Uterus (tissue), 4 donors: Measurements from ENCODE around the gene OR10C1. TPM values are rescaled to one million over a fixed set of nuclear protein-coding genes. Genes with fewer than 3 reads are reported as not detected.

ENCODE experiments used
- DNase-seq, 2 donors: peaks; one replicate each; pipeline ENCODE4 v3.0.0-alpha.2; 2019 to 2020
- H3K27ac ChIP-seq, 2 donors: fragments of 200-600 bp; sonication (generic); 1 replicate in 1 of 2; 2 replicates in 1 of 2; pipeline ENCODE4 v1.5.1; 2016 to 2018
- H3K27me3 ChIP-seq, 2 donors: fragments of 200-600 bp; sonication (generic); one replicate each; pipeline ENCODE4 v1.5.1; 2018 to 2019; ENCODE audit warnings: control low read depth in 1 of 2
- H3K36me3 ChIP-seq, 2 donors: fragments of 200-600 bp; sonication (generic); one replicate each; pipeline ENCODE4 v1.5.1; 2019; ENCODE audit warnings: control low read depth in 1 of 2
- H3K4me1 ChIP-seq, 2 donors: fragments of 200-600 bp; sonication (generic); one replicate each; pipeline ENCODE4 v1.5.1; 2018 to 2019; ENCODE audit warnings: control low read depth in 1 of 2
- H3K4me3 ChIP-seq, 2 donors: fragments of 200-600 bp; sonication (generic); 1 replicate in 1 of 2; 2 replicates in 1 of 2; pipeline ENCODE4 v1.5.1; 2018 to 2019; ENCODE audit warnings: mild to moderate bottlenecking in 1 of 2
- H3K9me3 ChIP-seq, 2 donors: fragments of 200-600 bp; sonication (generic); one replicate each; pipeline ENCODE4 v1.5.1; 2019; ENCODE audit warnings: control low read depth in 1 of 2
- POLR2A ChIP-seq, 2 donors: fragments of 450-650 bp; IDR thresholded peaks; one replicate each; pipeline ENCODE4 v1.6.1; 2016; ENCODE audit warnings: antibody characterized with exemption in 2 of 2, mild to moderate bottlenecking in 1 of 2, moderate library complexity in 1 of 2
- intact Hi-C: fragments of 100-400 bp; cut with DNase I; formaldehyde crosslinking; loops from one replicate; pipeline ENCODE4 v1.15.1; 2023; ENCODE audit warnings: low total_unique reads
- total RNA-seq, 4 donors: library from RNA; depleted of rRNA in 3 of 4; stranded (reverse); fragments of >200 nt in 3 of 4; gene quantifications; one replicate each; pipeline versions ENCODE4 v1.1.0 to v1.2.4, GENCODE V29; 2014 to 2023
- TF ChIP-seq, protein P1 (sequence below), 4 experiments: fragments of 200-600 bp in 2 of 4; fragments of 450-650 bp in 2 of 4; sonication (generic) in 2 of 4; IDR thresholded peaks; one replicate each; pipeline ENCODE4 v1.5.1; 2016 to 2019; ENCODE audit warnings: antibody characterized with exemption in 4 of 4, mild to moderate bottlenecking in 2 of 4, moderate library complexity in 1 of 4
- donor health status: DM: yes; HTN: yes; CAD: no.

Gene OR10C1
- total RNA-seq, 4 donors from 2014 or later, result not detected

DNA sequence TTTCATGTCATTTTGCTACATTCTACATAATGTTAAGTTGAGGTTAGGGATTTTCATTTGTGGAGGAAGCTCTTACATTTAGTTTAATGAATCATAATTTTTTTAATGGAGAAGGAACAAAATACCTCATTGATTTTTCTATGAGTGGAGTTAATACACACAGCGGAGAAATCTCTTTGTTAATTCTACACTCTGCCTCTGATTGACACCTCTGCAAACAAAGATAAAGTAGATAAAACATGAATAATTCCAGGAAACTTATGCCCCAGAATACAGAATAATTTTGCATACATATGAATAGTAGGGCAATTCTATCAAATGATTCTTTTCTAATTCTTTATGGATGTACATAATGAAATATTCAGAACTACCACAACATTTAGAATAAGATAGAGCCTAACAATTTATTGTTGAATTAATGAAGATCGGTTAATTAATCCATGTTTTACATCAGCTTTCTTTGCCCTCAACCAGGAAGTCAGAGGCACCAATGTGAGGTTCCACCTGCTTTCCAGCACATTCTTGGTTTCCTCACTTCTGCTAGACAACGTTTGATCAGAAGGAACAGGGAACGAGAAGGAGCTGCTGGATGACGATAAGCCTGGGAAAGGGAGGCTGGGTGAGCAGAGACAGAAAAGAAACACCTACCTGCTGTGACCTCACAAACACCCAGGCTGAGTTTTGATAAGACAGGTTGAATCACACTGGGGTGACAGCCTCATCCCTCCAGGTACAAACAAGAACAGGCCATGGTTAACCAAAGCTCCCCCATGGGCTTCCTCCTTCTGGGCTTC is 22.1 kb downstream of the OR10C1 start:
- Histone ChIP-seq H3K27me3 (no peaks in the 10 kb centered on the region), H3K27ac (no peak overlapping the region), H3K4me1 (no peaks in the 10 kb centered on the region), H3K4me3 (no peak overlapping the region), H3K9me3 (no peaks in the 10 kb centered on the region), H3K36me3 (no peaks in the 10 kb centered on the region)
- no peak for DNase-seq
- TF ChIP-seq, protein P1, sequence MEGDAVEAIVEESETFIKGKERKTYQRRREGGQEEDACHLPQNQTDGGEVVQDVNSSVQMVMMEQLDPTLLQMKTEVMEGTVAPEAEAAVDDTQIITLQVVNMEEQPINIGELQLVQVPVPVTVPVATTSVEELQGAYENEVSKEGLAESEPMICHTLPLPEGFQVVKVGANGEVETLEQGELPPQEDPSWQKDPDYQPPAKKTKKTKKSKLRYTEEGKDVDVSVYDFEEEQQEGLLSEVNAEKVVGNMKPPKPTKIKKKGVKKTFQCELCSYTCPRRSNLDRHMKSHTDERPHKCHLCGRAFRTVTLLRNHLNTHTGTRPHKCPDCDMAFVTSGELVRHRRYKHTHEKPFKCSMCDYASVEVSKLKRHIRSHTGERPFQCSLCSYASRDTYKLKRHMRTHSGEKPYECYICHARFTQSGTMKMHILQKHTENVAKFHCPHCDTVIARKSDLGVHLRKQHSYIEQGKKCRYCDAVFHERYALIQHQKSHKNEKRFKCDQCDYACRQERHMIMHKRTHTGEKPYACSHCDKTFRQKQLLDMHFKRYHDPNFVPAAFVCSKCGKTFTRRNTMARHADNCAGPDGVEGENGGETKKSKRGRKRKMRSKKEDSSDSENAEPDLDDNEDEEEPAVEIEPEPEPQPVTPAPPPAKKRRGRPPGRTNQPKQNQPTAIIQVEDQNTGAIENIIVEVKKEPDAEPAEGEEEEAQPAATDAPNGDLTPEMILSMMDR (IDR thresholded peaks at IDR 0.05), result no peak
- TF ChIP-seq POLR2A (IDR thresholded peaks at IDR 0.05), result no peak
- intact Hi-C loops, result no loop called here

DNA sequence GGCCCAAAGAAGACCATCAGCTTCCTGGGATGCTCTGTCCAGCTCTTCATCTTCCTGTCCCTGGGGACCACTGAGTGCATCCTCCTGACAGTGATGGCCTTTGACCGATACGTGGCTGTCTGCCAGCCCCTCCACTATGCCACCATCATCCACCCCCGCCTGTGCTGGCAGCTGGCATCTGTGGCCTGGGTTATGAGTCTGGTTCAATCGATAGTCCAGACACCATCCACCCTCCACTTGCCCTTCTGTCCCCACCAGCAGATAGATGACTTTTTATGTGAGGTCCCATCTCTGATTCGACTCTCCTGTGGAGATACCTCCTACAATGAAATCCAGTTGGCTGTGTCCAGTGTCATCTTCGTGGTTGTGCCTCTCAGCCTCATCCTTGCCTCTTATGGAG is 22.9 kb downstream of the OR10C1 start:
- H3K27me3 ChIP-seq, result no peaks in the 10 kb centered on the region
- intact Hi-C loops, result no loop called here
- no peaks in the 10 kb centered on the region for H3K4me1 ChIP-seq
- H3K36me3 ChIP-seq, result no peaks in the 10 kb centered on the region
- TF ChIP-seq, protein P1 (IDR thresholded peaks at IDR 0.05), result no peak
- TF ChIP-seq POLR2A (IDR thresholded peaks at IDR 0.05), result no peak
- H3K27ac ChIP-seq, result no peak overlapping the region
- no peak overlapping the region for H3K4me3 ChIP-seq
- no peak for DNase-seq
- H3K9me3 ChIP-seq, result no peaks in the 10 kb centered on the region

DNA sequence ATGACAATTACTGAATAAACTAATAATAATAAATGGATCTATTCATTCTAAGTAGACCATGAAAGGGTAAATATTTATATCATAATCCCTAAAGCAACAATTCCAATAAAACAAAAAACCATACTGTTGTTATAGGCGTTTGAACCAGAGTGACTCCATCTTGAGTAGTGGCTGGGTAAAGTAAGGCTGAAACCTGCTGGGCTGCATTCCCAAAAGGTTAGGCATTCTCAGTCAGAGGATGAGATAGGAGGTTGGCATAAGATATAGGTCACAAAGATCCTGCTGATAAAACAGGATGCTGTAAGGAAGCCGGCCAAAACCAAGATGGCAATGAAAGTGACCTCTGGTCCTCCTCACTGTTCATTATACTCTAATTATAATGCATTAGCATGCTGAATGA is 26.2 kb downstream of the OR10C1 start:
- no peaks in the 10 kb centered on the region for H3K4me1 ChIP-seq
- H3K4me3 ChIP-seq, result no peak overlapping the region
- H3K36me3 ChIP-seq, result no peaks in the 10 kb centered on the region
- TF ChIP-seq, protein P1 (IDR thresholded peaks at IDR 0.05), result no peak
- no peak for TF ChIP-seq POLR2A (IDR thresholded peaks at IDR 0.05)
- no peak for DNase-seq
- no peaks in the 10 kb centered on the region for H3K9me3 ChIP-seq
- H3K27me3 ChIP-seq, result no peaks in the 10 kb centered on the region
- no peak overlapping the region for H3K27ac ChIP-seq
- intact Hi-C loops, result no loop called here

DNA sequence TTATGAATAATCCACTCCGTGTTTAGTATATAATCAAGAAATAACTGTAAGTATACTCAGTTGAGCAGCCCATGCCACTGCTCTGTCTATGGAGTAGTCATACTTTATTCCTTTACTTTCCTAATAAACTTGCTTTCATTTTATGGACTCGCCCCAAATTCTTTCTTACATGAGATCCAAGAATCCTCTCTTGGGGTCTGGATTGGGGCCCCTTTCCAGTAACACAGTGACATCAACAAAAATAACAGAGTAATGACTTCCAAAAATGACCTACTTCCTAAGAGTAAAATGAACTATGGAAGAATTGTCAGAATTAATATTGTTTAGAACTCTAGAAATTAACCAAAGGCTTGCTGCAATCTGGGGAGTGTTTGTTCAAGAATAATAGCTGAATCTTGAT is 26.7 kb downstream of the OR10C1 start:
- intact Hi-C loops, result no loop called here
- Histone ChIP-seq H3K9me3 (no peaks in the 10 kb centered on the region), H3K27me3 (no peaks in the 10 kb centered on the region), H3K27ac (no peak overlapping the region), H3K4me3 (no peak overlapping the region), H3K36me3 (no peaks in the 10 kb centered on the region), H3K4me1 (no peaks in the 10 kb centered on the region)
- TF ChIP-seq, protein P1 (IDR thresholded peaks at IDR 0.05), result no peak
- no peak for TF ChIP-seq POLR2A (IDR thresholded peaks at IDR 0.05)
- DNase-seq, result no peak

DNA sequence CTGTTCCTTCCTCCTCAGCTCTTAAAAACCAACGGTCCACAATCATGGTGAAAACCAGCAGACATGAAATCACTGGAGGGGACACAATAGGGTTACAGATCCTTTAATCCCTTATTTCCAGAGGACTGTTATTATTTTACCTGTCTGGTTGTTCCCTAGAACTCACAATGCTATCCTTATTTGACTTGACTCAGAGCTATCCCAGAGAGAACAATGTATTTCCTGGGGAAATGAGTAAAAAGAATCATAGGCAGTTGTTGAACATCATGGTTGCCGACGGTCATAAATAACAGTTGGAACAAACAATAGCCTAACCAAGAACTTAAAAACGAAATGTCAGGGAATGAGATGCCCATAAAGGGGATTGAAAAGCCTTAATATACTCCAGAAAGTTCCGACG is 27.1 kb downstream of the OR10C1 start:
- H3K4me1 ChIP-seq, result no peaks in the 10 kb centered on the region
- no peak for DNase-seq
- H3K36me3 ChIP-seq, result no peaks in the 10 kb centered on the region
- intact Hi-C loops, result no loop called here
- no peaks in the 10 kb centered on the region for H3K27me3 ChIP-seq
- H3K9me3 ChIP-seq, result no peaks in the 10 kb centered on the region
- H3K4me3 ChIP-seq, result no peak overlapping the region
- no peak overlapping the region for H3K27ac ChIP-seq
- TF ChIP-seq, protein P1 (IDR thresholded peaks at IDR 0.05), result no peak
- TF ChIP-seq POLR2A (IDR thresholded peaks at IDR 0.05), result no peak
